Activated CD8-positive, alpha-beta T cell treated with anti-CD3 and anti-CD28 coated beads, Interleukin-2, amount 10 ng/mL, durations not matched to agents 7 days and 5 days (primary cell): ENCODE measurements around the gene NDUFAF4. TPM values are rescaled to one million over a fixed set of nuclear protein-coding genes. Genes with fewer than 3 reads are reported as not detected.

Experiments used
- ATAC-seq: fragments of 150-1000 bp; cut with Tn5 transposase; one replicate; pipeline ENCODE4 v1.10.0; 2021; ENCODE audit warnings: moderate library complexity
- CTCF ChIA-PET: fragments of 350-600 bp; sonication (Branson Sonifier 250); formaldehyde crosslinking; loops from one replicate; lab custom pipeline; 2021; ENCODE audit warnings: antibody characterized with exemption; lab: Charles Lee
- POLR2A ChIA-PET: fragments of 350-600 bp; sonication (Branson Sonifier 250); formaldehyde crosslinking; loops from one replicate; lab custom pipeline; 2021; ENCODE audit warnings: antibody characterized with exemption; lab: Charles Lee
- DNase-seq: peaks from one replicate; pipeline ENCODE4 v3.0.0-alpha.2; 2020
- H3K27ac Mint-ChIP-seq: one replicate; pipeline ENCODE4 v1.8.0; 2021; ENCODE audit warnings: mild to moderate bottlenecking, mixed read lengths
- H3K27me3 Mint-ChIP-seq: one replicate; pipeline ENCODE4 v1.8.0; 2021; ENCODE audit warnings: low read depth, mixed read lengths
- H3K36me3 Mint-ChIP-seq: one replicate; pipeline ENCODE4 v1.8.0; 2021; ENCODE audit warnings: low read depth, mixed read lengths
- H3K4me1 Mint-ChIP-seq: one replicate; pipeline ENCODE4 v1.8.0; 2021; ENCODE audit warnings: low read depth, mixed read lengths
- H3K4me3 Mint-ChIP-seq: one replicate; pipeline ENCODE4 v1.8.0; 2021; ENCODE audit warnings: mild to moderate bottlenecking, mixed read lengths
- H3K9me3 Mint-ChIP-seq: one replicate; pipeline ENCODE4 v1.8.0; 2022; ENCODE audit warnings: mixed read lengths; ENCODE audit not compliant: insufficient read depth
- total RNA-seq, 2 experiments: library from RNA; stranded (reverse); gene quantifications; one replicate each; pipeline ENCODE4 v1.2.3, GENCODE V29; 2021

NDUFAF4 gene
- 10 to 100 TPM; 42.3 to 42.5 TPM for total RNA-seq

DNA sequence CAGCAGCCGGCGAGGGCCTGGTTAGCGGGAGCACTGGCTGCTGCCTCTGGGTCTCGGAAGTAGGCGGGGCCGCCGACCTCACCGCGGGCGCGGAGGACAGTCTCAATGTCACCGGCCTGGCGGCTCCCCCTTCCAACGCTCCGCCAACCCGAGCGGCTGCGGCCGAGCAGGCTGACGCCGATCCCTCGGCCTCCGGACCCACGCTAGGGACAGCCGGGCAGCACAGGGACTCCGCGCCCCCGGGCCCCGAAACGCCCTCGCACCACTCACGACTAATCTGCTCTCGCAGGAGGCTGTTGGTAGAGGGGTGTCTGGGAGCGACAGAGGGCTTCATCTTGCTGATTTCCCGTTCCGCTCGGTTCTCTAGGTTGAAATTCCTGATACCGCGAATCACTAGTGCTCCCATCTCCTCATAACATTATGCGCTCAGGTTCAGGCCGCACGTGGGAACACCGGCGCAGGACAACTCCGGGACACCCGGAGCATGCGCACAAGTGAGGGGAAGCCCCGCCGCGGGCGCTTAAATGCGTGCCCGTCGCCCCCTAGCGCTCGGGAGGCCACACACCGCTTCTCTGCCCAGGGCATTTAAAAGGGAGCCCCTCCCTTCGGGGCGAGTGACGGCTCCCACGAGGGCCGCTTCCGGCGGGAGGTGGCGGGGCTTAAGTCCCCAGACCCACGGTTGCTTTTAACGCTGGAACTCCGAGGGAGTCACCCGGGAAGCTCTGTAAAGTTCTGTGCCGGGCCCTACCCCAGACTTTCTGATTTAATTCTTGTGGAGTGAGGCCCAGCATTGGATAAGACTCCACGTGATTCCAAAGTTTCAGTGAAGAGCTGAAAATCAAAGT, at the start of gene NDUFAF4:
Gene NDUFAF4, minus strand, starts transcription at position 496 of the 845 bp plus-strand sequence. Its CDS starts 90 bp downstream, at position 406.
- Mint-ChIP-seq H3K4me3 (peak within 1 kb of the TSS; percentile 84), H3K36me3 (peaks cover 17% of the 10 kb centered on the region), H3K4me1 (peaks cover 34% of the 10 kb centered on the region), H3K9me3 (no peaks in the 10 kb centered on the region), H3K27me3 (peaks cover 12% of the 10 kb centered on the region), H3K27ac (peak within 1 kb of the TSS; percentile 92)
- ATAC-seq: peak; percentile 93
- DNase-seq: peak; percentile 96
- CTCF ChIA-PET: interaction anchor here (0.7 to 3.8 kb wide), 14 partner anchors 10 to 497 kb away, joined by 3 to 26 read pairs (median 4); partner anchors contain the start of gene GPR63
- POLR2A ChIA-PET: interaction anchor here (0.7 to 1.3 kb wide), 8 partner anchors 9 to 61 kb away, joined by 3 to 4 read pairs (median 3); partner anchors contain the start of genes GPR63 and KLHL32

DNA sequence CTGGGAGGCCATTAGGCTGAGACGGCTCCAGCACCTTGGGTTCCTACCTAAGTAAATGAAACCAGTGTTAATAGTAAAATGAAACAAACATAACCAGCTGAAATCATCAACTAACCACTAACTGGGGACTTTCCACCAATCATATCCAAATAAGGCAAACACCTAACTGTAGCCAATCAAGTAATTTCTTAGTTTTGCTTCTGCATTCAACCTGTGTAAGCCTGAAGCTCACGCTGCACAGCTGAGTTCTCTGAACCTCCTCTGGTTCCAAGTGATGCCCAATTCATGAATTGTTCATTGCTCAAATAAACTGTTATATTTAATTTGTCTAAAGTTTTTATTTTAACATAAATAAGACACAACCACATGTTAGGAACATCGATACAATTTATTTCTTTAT, 49.4 kb upstream of the NDUFAF4 start:
- POLR2A ChIA-PET: no interaction called here
- ATAC-seq: peak; percentile 75
- Mint-ChIP-seq H3K36me3 (no peaks in the 10 kb centered on the region), H3K4me3 (no peak overlapping the region), H3K4me1 (peaks cover 6% of the 10 kb centered on the region), H3K9me3 (no peaks in the 10 kb centered on the region), H3K27me3 (no peaks in the 10 kb centered on the region), H3K27ac (no peak overlapping the region)
- DNase-seq: no peak
- CTCF ChIA-PET: interaction anchor here (1.1 to 1.8 kb wide), 3 partner anchors 10 to 320 kb away, joined by 3 to 5 read pairs (median 3); partner anchors contain the start of gene NDUFAF4

DNA sequence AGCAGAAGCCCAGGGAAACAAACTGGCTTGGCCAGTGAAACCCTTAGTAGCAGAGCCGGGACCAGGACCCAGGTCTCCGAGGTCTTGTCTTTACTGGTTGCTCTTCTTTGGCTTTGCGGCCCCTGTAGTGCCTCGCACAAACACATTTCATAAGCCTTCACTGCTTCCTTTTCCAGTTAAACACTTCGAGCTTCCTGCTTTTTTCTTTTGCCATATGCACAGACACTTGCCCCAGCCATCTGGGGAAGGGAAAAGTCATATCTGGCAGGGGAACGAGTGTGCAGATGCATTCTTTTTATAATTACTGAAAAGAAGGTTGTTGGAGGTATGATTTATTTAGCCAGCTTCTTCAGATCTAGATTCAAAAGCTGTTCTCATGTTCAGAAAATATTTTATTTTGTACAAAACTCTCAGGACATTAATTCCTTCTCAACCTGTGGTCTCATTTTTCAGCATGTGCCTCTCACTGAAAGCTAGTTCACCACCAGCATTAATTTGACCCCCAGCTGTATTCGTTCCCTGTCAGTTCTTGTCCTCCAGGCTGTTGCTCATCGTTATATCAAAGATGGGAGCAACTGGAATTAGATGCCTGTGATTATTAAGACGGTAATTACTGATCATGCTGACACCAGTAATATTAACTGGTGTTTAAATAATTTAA, 46.0 kb upstream of the NDUFAF4 start:
- Mint-ChIP-seq H3K9me3 (no peaks in the 10 kb centered on the region), H3K27ac (no peak overlapping the region), H3K27me3 (no peaks in the 10 kb centered on the region), H3K4me3 (no peak overlapping the region), H3K4me1 (peaks cover 6% of the 10 kb centered on the region), H3K36me3 (no peaks in the 10 kb centered on the region)
- no peak for DNase-seq
- no peak for ATAC-seq
- CTCF ChIA-PET: interaction anchor here (0.8 kb wide), 1 partner anchor 18 kb away, joined by 3 read pairs; no protein-coding TSS in a partner anchor
- POLR2A ChIA-PET: no interaction called here

DNA sequence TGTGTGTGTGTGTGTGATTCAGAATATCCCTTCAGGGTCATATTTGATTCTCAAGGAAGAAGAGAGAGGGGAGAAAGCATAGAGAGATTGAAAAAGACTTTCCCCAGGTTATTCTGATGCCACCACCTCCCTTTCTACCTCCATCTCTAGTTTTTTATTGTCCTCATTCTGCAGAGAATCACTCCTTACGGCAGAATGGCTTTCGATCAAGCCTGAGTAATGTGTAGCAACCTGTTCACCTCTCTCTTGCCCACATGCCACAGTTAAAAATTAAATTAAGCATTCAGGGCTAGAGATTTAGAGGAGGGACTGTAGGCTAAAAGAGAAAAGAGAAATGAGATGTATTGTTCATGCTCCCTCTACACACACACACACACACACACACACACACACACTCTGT, 45.0 kb upstream of the NDUFAF4 start:
- CTCF ChIA-PET: no interaction called here

DNA sequence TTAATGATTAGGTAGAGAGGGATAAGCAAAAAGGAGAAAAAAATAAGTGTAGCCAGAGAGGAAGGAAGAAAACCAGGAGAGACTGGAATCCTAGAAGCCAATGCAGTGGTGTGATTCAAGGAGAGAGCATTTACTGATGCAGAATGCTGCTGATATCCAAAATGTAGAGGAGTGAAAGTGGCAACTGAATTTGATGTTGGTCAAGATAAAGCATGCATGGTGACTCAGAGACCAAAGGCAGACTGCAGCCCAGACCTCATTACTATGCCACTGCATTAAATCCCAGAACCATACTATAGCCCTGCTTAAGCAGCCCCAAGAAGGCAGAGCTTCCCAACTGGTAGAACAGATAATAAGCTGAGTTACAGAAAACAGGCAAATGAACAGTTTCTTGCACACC, 42.6 kb upstream of the NDUFAF4 start:
- no peaks in the 10 kb centered on the region for H3K36me3 Mint-ChIP-seq
- H3K9me3 Mint-ChIP-seq: no peaks in the 10 kb centered on the region
- H3K4me3 Mint-ChIP-seq: no peak overlapping the region
- no peaks in the 10 kb centered on the region for H3K4me1 Mint-ChIP-seq
- POLR2A ChIA-PET: no interaction called here
- CTCF ChIA-PET: interaction anchor here (1.0 kb wide), 1 partner anchor 19 kb away, joined by 3 read pairs; no protein-coding TSS in a partner anchor
- H3K27me3 Mint-ChIP-seq: no peaks in the 10 kb centered on the region
- no peak for DNase-seq
- no peak for ATAC-seq
- H3K27ac Mint-ChIP-seq: no peak overlapping the region

More for the DNA sequence above, 45.0 kb upstream of the NDUFAF4 start:
- Mint-ChIP-seq H3K9me3 (no peaks in the 10 kb centered on the region), H3K4me1 (peaks cover 6% of the 10 kb centered on the region), H3K27ac (no peak overlapping the region), H3K36me3 (no peaks in the 10 kb centered on the region), H3K4me3 (no peak overlapping the region), H3K27me3 (no peaks in the 10 kb centered on the region)
- DNase-seq (no peak), ATAC-seq (no peak)
- POLR2A ChIA-PET: no interaction called here

DNA sequence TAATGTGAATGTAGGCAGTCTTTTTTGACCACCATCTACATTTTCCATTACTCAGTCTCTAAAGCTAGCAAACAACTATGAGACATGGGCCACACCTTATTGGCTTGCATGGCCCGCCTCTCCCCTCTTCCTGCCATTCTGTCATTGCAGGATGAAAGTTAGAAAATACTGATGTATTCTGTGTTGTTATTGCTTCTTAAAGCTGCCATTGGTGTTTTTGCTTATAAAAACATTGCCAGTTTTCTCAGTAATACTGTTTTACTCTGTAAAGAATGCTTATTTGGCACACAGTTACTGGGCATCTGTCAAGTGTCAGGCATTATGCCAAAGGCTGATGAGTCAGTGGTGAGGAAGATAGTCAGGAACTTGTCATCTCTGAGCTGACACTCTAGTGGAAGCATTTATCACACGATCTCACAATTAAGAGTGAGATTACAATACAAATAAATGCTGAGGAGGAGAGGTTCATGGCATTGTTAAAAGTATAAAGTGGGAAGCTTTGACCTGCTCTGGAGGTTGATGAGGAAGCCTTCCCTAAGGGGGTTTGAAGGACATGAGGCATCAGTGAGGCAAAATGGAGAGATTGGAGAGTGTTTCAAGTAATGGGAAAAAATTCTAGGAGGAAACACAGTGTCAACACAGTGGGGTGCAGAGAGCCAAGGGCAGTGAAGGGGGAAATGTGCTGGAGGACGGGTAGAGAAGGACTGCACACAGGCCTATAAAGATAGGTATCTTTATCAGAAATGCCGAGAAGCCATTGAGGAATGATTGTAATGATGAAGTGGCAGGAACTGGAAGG, 41.5 kb upstream of the NDUFAF4 start:
- no peak overlapping the region for H3K4me3 Mint-ChIP-seq
- ATAC-seq: no peak
- no peak for DNase-seq
- no peaks in the 10 kb centered on the region for H3K36me3 Mint-ChIP-seq
- CTCF ChIA-PET: interaction anchor here (1.0 to 1.5 kb wide), 3 partner anchors 11 to 18 kb away, joined by 3 read pairs; no protein-coding TSS in a partner anchor
- H3K9me3 Mint-ChIP-seq: no peaks in the 10 kb centered on the region
- H3K27ac Mint-ChIP-seq: no peak overlapping the region
- H3K27me3 Mint-ChIP-seq: no peaks in the 10 kb centered on the region
- no peaks in the 10 kb centered on the region for H3K4me1 Mint-ChIP-seq
- POLR2A ChIA-PET: no interaction called here

DNA sequence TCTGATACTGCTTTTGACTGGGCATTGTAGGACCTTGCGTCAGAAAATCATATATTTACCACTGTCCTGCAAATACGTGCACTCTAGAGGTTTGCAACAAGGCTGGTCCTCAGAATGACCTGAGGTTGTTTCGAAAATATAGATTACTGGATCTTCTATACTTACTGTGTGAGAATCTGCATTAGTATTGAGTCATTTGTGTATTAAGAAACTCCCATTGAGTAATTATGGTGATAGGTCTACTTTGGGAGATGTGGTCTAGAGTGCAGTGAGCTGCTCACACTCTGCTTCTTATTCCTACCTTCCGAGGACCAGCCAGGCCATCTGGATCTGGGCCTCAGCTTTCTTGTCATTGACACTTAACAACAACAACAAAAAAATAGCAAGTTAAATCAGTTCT, 36.4 kb upstream of the NDUFAF4 start:
- Mint-ChIP-seq H3K27me3 (no peaks in the 10 kb centered on the region), H3K4me3 (no peak overlapping the region), H3K27ac (no peak overlapping the region), H3K36me3 (no peaks in the 10 kb centered on the region), H3K9me3 (no peaks in the 10 kb centered on the region), H3K4me1 (no peaks in the 10 kb centered on the region)
- DNase-seq (no peak), ATAC-seq (no peak)
- POLR2A ChIA-PET: no interaction called here
- CTCF ChIA-PET: no interaction called here

DNA sequence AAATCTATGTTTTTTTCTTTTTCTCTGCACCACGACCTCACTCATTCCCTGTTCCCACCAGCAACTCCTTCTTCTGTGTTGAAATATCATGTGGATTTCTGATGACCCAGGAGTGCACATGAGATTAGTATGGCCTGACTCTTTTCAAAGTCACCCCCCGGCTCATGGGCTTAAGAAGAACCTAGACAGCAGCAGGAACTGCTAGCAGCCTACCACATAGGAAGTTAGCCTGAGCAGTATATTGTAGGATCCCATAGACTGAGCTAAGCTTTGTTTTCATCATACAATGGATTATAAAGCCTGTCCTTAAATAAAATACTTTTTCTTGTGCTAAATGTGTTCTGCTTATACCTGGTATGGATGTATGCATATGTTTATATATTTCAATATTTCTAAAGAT, 33.5 kb upstream of the NDUFAF4 start:
- Mint-ChIP-seq H3K27ac (no peak overlapping the region), H3K9me3 (no peaks in the 10 kb centered on the region), H3K27me3 (peaks cover 15% of the 10 kb centered on the region), H3K4me1 (no peaks in the 10 kb centered on the region), H3K4me3 (no peak overlapping the region), H3K36me3 (no peaks in the 10 kb centered on the region)
- no peak for DNase-seq
- CTCF ChIA-PET: no interaction called here
- ATAC-seq: no peak
- POLR2A ChIA-PET: no interaction called here

DNA sequence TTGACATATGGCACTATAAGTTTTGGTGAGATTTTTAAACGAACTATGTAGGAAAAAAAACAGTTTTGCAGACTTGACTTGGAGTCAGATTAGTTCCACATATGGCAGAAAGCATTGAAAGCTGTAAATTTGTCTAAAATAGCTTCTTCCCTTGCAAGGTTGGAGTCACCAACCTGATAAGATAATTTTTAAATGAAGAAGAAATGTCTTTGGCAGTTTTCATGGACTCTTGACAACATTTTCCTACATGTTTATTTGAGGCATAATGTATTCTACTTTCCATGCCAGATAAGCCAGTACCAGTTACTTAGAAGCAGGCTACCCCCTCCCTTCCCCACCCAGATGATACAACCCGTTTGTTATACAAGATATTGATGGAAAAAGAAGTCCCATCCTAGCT, 32.0 kb upstream of the NDUFAF4 start:
- Mint-ChIP-seq H3K27ac (no peak overlapping the region), H3K36me3 (no peaks in the 10 kb centered on the region), H3K4me3 (no peak overlapping the region), H3K9me3 (no peaks in the 10 kb centered on the region), H3K27me3 (peaks cover 15% of the 10 kb centered on the region), H3K4me1 (peaks cover 10% of the 10 kb centered on the region)
- DNase-seq (no peak), ATAC-seq (no peak)
- ChIA-PET CTCF (no interaction called here), POLR2A (no interaction called here)

DNA sequence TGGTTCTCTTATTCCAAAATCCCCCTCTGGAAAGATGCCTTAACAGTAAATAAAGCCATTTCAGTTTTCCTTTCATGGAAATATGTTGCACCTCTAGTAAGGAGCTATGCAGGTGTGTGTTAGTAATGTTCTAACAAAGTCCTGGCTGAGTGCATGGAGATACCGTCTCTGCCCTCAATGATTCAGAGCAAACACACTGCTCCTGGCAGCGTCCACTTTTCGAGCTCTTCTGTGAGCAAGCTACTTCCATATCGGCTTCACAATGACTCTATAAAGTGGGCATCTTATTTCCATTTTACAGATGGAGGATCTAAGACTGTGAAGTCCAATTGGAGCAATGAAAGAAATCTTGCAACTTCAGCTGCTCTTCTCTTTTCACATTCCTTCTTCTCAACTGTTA, 30.0 kb upstream of the NDUFAF4 start:
- Mint-ChIP-seq H3K27ac (no peak overlapping the region), H3K9me3 (no peaks in the 10 kb centered on the region), H3K4me1 (peaks cover 22% of the 10 kb centered on the region), H3K4me3 (no peak overlapping the region), H3K27me3 (peaks cover 15% of the 10 kb centered on the region), H3K36me3 (no peaks in the 10 kb centered on the region)
- DNase-seq: no peak
- no peak for ATAC-seq
- ChIA-PET CTCF (interaction anchor here (0.7 to 1.0 kb wide), 2 partner anchors 10 to 12 kb away, joined by 3 read pairs; no protein-coding TSS in a partner anchor), POLR2A (no interaction called here)

DNA sequence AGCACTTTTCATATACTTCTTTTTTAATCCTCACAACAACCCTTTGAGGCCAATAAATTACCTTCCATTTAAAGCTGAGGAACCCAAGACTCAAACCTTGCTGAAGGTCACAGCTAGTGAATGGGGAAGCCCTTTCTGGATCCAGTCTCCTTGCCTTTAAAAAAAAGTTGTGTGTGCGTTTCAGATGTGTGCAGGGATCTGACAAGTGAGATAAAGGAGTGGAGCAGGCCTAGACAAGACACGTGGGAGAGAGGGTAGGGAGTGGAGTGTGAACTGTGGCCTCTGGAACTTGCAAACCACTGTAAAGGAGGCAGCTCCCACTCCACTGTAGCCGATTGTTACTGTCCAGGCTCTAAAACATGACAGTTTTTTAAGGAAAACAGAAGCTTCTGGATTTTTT, 28.7 kb upstream of the NDUFAF4 start:
- no peak for DNase-seq
- no peaks in the 10 kb centered on the region for H3K9me3 Mint-ChIP-seq
- H3K27ac Mint-ChIP-seq: no peak overlapping the region
- H3K27me3 Mint-ChIP-seq: peaks cover 15% of the 10 kb centered on the region
- ATAC-seq: no peak
- H3K36me3 Mint-ChIP-seq: no peaks in the 10 kb centered on the region
- POLR2A ChIA-PET: no interaction called here
- CTCF ChIA-PET: no interaction called here
- H3K4me1 Mint-ChIP-seq: peaks cover 33% of the 10 kb centered on the region
- no peak overlapping the region for H3K4me3 Mint-ChIP-seq
